GM12878 (cell line): ENCODE results near the gene CDC7.

ENCODE experiments used
- NR2C2 ChIP-seq: IDR thresholded peaks from 2 replicates; pipeline ENCODE4 v1.6.1; 2011; ENCODE audit warnings: borderline replicate concordance, low read depth; ENCODE audit not compliant: control insufficient read depth, insufficient read length
- TF ChIP-seq, protein P1 (sequence below): IDR thresholded peaks from 2 replicates; pipeline ENCODE4 v1.6.1; 2012; ENCODE audit warnings: mild to moderate bottlenecking, low read depth, low read length

DNA sequence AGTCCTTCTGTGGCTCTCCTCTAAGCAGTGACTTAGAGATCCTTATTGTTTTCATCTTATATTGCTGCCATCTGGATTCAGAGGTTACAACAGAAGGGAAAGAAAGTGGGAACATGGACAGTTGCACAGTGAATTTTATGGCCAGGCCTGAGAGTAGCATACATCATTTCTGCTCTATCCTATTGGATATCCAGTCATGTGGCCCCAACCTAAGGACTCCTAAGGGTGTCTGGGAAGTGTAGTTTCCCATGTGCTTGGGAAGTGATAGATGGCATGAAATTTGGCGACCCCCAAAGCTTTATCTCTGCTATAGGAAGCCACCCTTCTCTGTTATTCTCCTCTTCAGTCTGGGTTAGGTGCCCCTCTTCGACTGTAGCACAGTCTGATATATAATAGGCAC lies 51.9 kb downstream of the CDC7 start:
- TF ChIP-seq NR2C2 = no peak
- TF ChIP-seq, protein P1, sequence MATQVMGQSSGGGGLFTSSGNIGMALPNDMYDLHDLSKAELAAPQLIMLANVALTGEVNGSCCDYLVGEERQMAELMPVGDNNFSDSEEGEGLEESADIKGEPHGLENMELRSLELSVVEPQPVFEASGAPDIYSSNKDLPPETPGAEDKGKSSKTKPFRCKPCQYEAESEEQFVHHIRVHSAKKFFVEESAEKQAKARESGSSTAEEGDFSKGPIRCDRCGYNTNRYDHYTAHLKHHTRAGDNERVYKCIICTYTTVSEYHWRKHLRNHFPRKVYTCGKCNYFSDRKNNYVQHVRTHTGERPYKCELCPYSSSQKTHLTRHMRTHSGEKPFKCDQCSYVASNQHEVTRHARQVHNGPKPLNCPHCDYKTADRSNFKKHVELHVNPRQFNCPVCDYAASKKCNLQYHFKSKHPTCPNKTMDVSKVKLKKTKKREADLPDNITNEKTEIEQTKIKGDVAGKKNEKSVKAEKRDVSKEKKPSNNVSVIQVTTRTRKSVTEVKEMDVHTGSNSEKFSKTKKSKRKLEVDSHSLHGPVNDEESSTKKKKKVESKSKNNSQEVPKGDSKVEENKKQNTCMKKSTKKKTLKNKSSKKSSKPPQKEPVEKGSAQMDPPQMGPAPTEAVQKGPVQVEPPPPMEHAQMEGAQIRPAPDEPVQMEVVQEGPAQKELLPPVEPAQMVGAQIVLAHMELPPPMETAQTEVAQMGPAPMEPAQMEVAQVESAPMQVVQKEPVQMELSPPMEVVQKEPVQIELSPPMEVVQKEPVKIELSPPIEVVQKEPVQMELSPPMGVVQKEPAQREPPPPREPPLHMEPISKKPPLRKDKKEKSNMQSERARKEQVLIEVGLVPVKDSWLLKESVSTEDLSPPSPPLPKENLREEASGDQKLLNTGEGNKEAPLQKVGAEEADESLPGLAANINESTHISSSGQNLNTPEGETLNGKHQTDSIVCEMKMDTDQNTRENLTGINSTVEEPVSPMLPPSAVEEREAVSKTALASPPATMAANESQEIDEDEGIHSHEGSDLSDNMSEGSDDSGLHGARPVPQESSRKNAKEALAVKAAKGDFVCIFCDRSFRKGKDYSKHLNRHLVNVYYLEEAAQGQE = no peak
